ENCODE data around the gene METTL6. TPM values are rescaled to one million over a fixed set of nuclear protein-coding genes. Genes with fewer than 3 reads are reported as not detected.

METTL6 gene
- polyA plus RNA-seq, 4 donors: 6.8 to 17.3 (median 8.1) TPM

GRCh38 chr3:15453991-15454625, 26.8 kb upstream of the METTL6 start:
- FAIRE-seq (no peak), DNase-seq (no peak)
- Histone ChIP-seq H3K36me3 (ENCODE audit: control insufficient read depth in 3 of 3, insufficient read depth in 2 of 3, low read depth in 1 of 3, low read length in 3 of 3) (peaks cover 0 to 30% (median 0%) of the 10 kb centered on the region in 3 donors), H3K4me3 (ENCODE audit: low read depth in 1 of 3, low read length in 3 of 3) (no peak overlapping the region), H3K4me1 (ENCODE audit: control insufficient read depth in 3 of 3, insufficient read depth in 2 of 3, low read depth in 1 of 3, low read length in 2 of 3) (no peaks in the 10 kb centered on the region), H3K27me3 (ENCODE audit: control insufficient read depth in 3 of 3, insufficient read depth in 3 of 3, low read length in 3 of 3) (no peaks in the 10 kb centered on the region), H3K27ac (ENCODE audit: low read depth in 1 of 3, low read length in 2 of 3) (no peak overlapping the region), H3K9me3 (ENCODE audit: control insufficient read depth in 2 of 2, insufficient read depth in 1 of 2, low read depth in 1 of 2, low read length in 1 of 2) (peaks cover 0 to 3% of the 10 kb centered on the region in 2 donors)
- WGBS, 3 donors: 80 to 82% (median 81%) methylated on average over 9 of the region's 9 CpGs

GRCh38 chr3:15453501-15453900, 26.2 kb upstream of the METTL6 start:
- 90 to 92% (median 90%) methylated on average over 8 of the region's 8 CpGs for WGBS, 3 donors
- Histone ChIP-seq H3K4me3 (ENCODE audit: low read depth in 1 of 3, low read length in 3 of 3) (no peak overlapping the region), H3K27ac (ENCODE audit: low read depth in 1 of 3, low read length in 2 of 3) (no peak overlapping the region), H3K27me3 (ENCODE audit: control insufficient read depth in 3 of 3, insufficient read depth in 3 of 3, low read length in 3 of 3) (no peaks in the 10 kb centered on the region), H3K4me1 (ENCODE audit: control insufficient read depth in 3 of 3, insufficient read depth in 2 of 3, low read depth in 1 of 3, low read length in 2 of 3) (no peaks in the 10 kb centered on the region), H3K36me3 (ENCODE audit: control insufficient read depth in 3 of 3, insufficient read depth in 2 of 3, low read depth in 1 of 3, low read length in 3 of 3) (peaks cover 0 to 30% (median 0%) of the 10 kb centered on the region in 3 donors), H3K9me3 (ENCODE audit: control insufficient read depth in 2 of 2, insufficient read depth in 1 of 2, low read depth in 1 of 2, low read length in 1 of 2) (peaks cover 0 to 2% of the 10 kb centered on the region in 2 donors)
- FAIRE-seq (no peak), DNase-seq (no peak)

GRCh38 chr3:15452961-15453360, 25.6 kb upstream of the METTL6 start:
- Histone ChIP-seq H3K4me1 (ENCODE audit: control insufficient read depth in 3 of 3, insufficient read depth in 2 of 3, low read depth in 1 of 3, low read length in 2 of 3) (no peaks in the 10 kb centered on the region), H3K9me3 (ENCODE audit: control insufficient read depth in 2 of 2, insufficient read depth in 1 of 2, low read depth in 1 of 2, low read length in 1 of 2) (no peaks in the 10 kb centered on the region), H3K36me3 (ENCODE audit: control insufficient read depth in 3 of 3, insufficient read depth in 2 of 3, low read depth in 1 of 3, low read length in 3 of 3) (peaks cover 0 to 30% (median 0%) of the 10 kb centered on the region in 3 donors), H3K27ac (ENCODE audit: low read depth in 1 of 3, low read length in 2 of 3) (no peak overlapping the region), H3K4me3 (ENCODE audit: low read depth in 1 of 3, low read length in 3 of 3) (no peak overlapping the region), H3K27me3 (ENCODE audit: control insufficient read depth in 3 of 3, insufficient read depth in 3 of 3, low read length in 3 of 3) (no peaks in the 10 kb centered on the region)
- FAIRE-seq: no peak
- no peak for DNase-seq
- 88 to 91% (median 88%) methylated on average over 5 of the region's 5 CpGs for WGBS, 3 donors

GRCh38 chr3:15452156-15452555, 24.8 kb upstream of the METTL6 start:
- DNase-seq (no peak), FAIRE-seq (no peak)
- WGBS, 3 donors: 87 to 88% (median 87%) methylated on average over 9 of the region's 9 CpGs
- H3K9me3 ChIP-seq (ENCODE audit: control insufficient read depth in 2 of 2, insufficient read depth in 1 of 2, low read depth in 1 of 2, low read length in 1 of 2): no peaks in the 10 kb centered on the region
- H3K4me1 ChIP-seq (ENCODE audit: control insufficient read depth in 3 of 3, insufficient read depth in 2 of 3, low read depth in 1 of 3, low read length in 2 of 3): no peaks in the 10 kb centered on the region
- H3K27ac ChIP-seq (ENCODE audit: low read depth in 1 of 3, low read length in 2 of 3): no peak overlapping the region
- no peak overlapping the region for H3K4me3 ChIP-seq (ENCODE audit: low read depth in 1 of 3, low read length in 3 of 3)
- peaks cover 0 to 30% (median 0%) of the 10 kb centered on the region in 3 donors for H3K36me3 ChIP-seq (ENCODE audit: control insufficient read depth in 3 of 3, insufficient read depth in 2 of 3, low read depth in 1 of 3, low read length in 3 of 3)
- H3K27me3 ChIP-seq (ENCODE audit: control insufficient read depth in 3 of 3, insufficient read depth in 3 of 3, low read length in 3 of 3): no peaks in the 10 kb centered on the region

- peaks cover 0 to 30% (median 0%) of the 10 kb centered on the region in 3 donors for H3K36me3 ChIP-seq (ENCODE audit: control insufficient read depth in 3 of 3, insufficient read depth in 2 of 3, low read depth in 1 of 3, low read length in 3 of 3)
- no peak overlapping the region for H3K27ac ChIP-seq (ENCODE audit: low read depth in 1 of 3, low read length in 2 of 3)
- FAIRE-seq (no peak), DNase-seq (no peak)
- no peaks in the 10 kb centered on the region for H3K4me1 ChIP-seq (ENCODE audit: control insufficient read depth in 3 of 3, insufficient read depth in 2 of 3, low read depth in 1 of 3, low read length in 2 of 3)
- no peaks in the 10 kb centered on the region for H3K27me3 ChIP-seq (ENCODE audit: control insufficient read depth in 3 of 3, insufficient read depth in 3 of 3, low read length in 3 of 3)
- H3K9me3 ChIP-seq (ENCODE audit: control insufficient read depth in 2 of 2, insufficient read depth in 1 of 2, low read depth in 1 of 2, low read length in 1 of 2): no peaks in the 10 kb centered on the region
- 89 to 91% (median 90%) methylated on average over 18 of the region's 18 CpGs for WGBS, 3 donors
- no peak overlapping the region for H3K4me3 ChIP-seq (ENCODE audit: low read depth in 1 of 3, low read length in 3 of 3)
These were observed 24.1 kb upstream of the METTL6 start for GRCh38 chr3:15451216-15452113.

GRCh38 chr3:15450438-15451215, 23.3 kb upstream of the METTL6 start:
- 90 to 93% (median 92%) methylated on average over 12 of the region's 12 CpGs for WGBS, 3 donors
- Histone ChIP-seq H3K36me3 (ENCODE audit: control insufficient read depth in 3 of 3, insufficient read depth in 2 of 3, low read depth in 1 of 3, low read length in 3 of 3) (peaks cover 0 to 24% (median 0%) of the 10 kb centered on the region in 3 donors), H3K4me1 (ENCODE audit: control insufficient read depth in 3 of 3, insufficient read depth in 2 of 3, low read depth in 1 of 3, low read length in 2 of 3) (no peaks in the 10 kb centered on the region), H3K27me3 (ENCODE audit: control insufficient read depth in 3 of 3, insufficient read depth in 3 of 3, low read length in 3 of 3) (no peaks in the 10 kb centered on the region), H3K4me3 (ENCODE audit: low read depth in 1 of 3, low read length in 3 of 3) (no peak overlapping the region), H3K27ac (ENCODE audit: low read depth in 1 of 3, low read length in 2 of 3) (no peak overlapping the region), H3K9me3 (ENCODE audit: control insufficient read depth in 2 of 2, insufficient read depth in 1 of 2, low read depth in 1 of 2, low read length in 1 of 2) (no peaks in the 10 kb centered on the region)
- FAIRE-seq: no peak
- no peak for DNase-seq

- H3K27me3 ChIP-seq (ENCODE audit: control insufficient read depth in 3 of 3, insufficient read depth in 3 of 3, low read length in 3 of 3): no peaks in the 10 kb centered on the region
- WGBS, 3 donors: 84 to 89% (median 87%) methylated on average over 3 of the region's 3 CpGs
- peaks cover 0 to 24% (median 0%) of the 10 kb centered on the region in 3 donors for H3K36me3 ChIP-seq (ENCODE audit: control insufficient read depth in 3 of 3, insufficient read depth in 2 of 3, low read depth in 1 of 3, low read length in 3 of 3)
- no peaks in the 10 kb centered on the region for H3K4me1 ChIP-seq (ENCODE audit: control insufficient read depth in 3 of 3, insufficient read depth in 2 of 3, low read depth in 1 of 3, low read length in 2 of 3)
- no peak for DNase-seq
- H3K9me3 ChIP-seq (ENCODE audit: control insufficient read depth in 2 of 2, insufficient read depth in 1 of 2, low read depth in 1 of 2, low read length in 1 of 2): no peaks in the 10 kb centered on the region
- H3K27ac ChIP-seq (ENCODE audit: low read depth in 1 of 3, low read length in 2 of 3): no peak overlapping the region
- no peak for FAIRE-seq
- no peak overlapping the region for H3K4me3 ChIP-seq (ENCODE audit: low read depth in 1 of 3, low read length in 3 of 3)
These were observed 22.3 kb upstream of the METTL6 start for GRCh38 chr3:15449489-15450224.

Measured in small intestine (tissue), 7 donors.